ENCODE measurements around the gene ASCC1. TPM values are rescaled to one million over a fixed set of nuclear protein-coding genes. Genes with fewer than 3 reads are reported as not detected.
"Not testable (repeated sequence)": the region's sequence is repeated elsewhere in the genome, so short reads cannot be mapped to it uniquely, and the experiment has no call there.

The ASCC1 gene
- total RNA-seq, 2 experiments from 2014 or later, result 61.6 to 66.2 TPM

- H3K27me3 Mint-ChIP-seq, result no peaks in the 10 kb centered on the region
- ATAC-seq, result no peak
- intact Hi-C loops (cut with micrococcal nuclease), result no loop called here
Measured at GRCh38 chr10:72110673-72111401, 105.2 kb downstream of the ASCC1 start.

DNA sequence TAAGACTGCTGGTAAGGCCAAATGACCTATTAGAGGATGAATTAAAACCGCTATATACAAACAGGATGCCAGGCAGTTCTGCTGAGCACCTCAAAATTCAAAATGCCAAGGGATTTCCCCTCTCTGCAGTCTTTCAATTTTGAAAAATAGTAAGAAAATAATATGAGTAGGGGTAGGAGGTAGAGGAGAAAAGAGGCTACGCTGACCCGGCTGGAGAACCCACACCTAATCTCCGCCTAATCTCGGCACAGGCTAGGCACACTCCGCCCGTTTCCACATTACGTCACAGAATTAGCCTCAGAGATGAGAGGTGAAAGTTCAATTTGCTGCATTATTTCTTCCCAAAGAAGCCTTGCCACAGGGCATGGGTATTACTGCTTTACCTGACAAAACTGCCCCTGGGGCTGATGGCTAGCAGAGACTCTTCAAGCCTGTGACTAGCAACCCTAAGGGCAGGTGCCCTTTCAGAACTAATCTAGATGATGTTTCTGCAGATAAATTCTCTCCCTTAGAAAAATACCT, 106.4 kb downstream of the ASCC1 start:
- no peaks in the 10 kb centered on the region for H3K27me3 Mint-ChIP-seq
- ATAC-seq (peak; percentile 58), DNase-seq (peak; percentile 19)
- intact Hi-C loops (cut with micrococcal nuclease), result no loop called here
- H3K36me3 Mint-ChIP-seq (ENCODE audit: low read depth), result peaks cover 26% of the 10 kb centered on the region
- CTCF ChIA-PET, result interaction anchor here (1.2 to 2.1 kb wide), 3 partner anchors 11 to 115 kb away, joined by 3 to 7 read pairs (median 6); no protein-coding TSS in a partner anchor
- no peaks in the 10 kb centered on the region for H3K9me3 Mint-ChIP-seq
- no peak for TF ChIP-seq CTCF (IDR thresholded peaks at IDR 0.05)
- POLR2A ChIA-PET, result no interaction called here
- H3K4me3 Mint-ChIP-seq, result peak overlapping the region; percentile 27
- H3K27ac Mint-ChIP-seq, result peak overlapping the region; percentile 86
- H3K4me1 Mint-ChIP-seq (ENCODE audit: low read depth), result peaks cover 64% of the 10 kb centered on the region

More at GRCh38 chr10:72110673-72111401, 105.2 kb downstream of the ASCC1 start:
- no peak overlapping the region for H3K27ac Mint-ChIP-seq
- no peak for TF ChIP-seq CTCF (IDR thresholded peaks at IDR 0.05)
- DNase-seq, result no peak
- H3K4me1 Mint-ChIP-seq (ENCODE audit: low read depth), result peaks cover 63% of the 10 kb centered on the region
- no peak overlapping the region for H3K4me3 Mint-ChIP-seq
- POLR2A ChIA-PET, result no interaction called here
- peaks cover 26% of the 10 kb centered on the region for H3K36me3 Mint-ChIP-seq (ENCODE audit: low read depth)
- CTCF ChIA-PET, result no interaction called here
- no peaks in the 10 kb centered on the region for H3K9me3 Mint-ChIP-seq

GRCh38 chr10:72108830-72109635, 107.0 kb downstream of the ASCC1 start:
- Mint-ChIP-seq H3K27ac (peak overlapping the region; percentile 86), H3K4me3 (peak overlapping the region; percentile 69), H3K4me1 (ENCODE audit: low read depth) (peaks cover 70% of the 10 kb centered on the region), H3K36me3 (ENCODE audit: low read depth) (peaks cover 28% of the 10 kb centered on the region), H3K9me3 (no peaks in the 10 kb centered on the region), H3K27me3 (no peaks in the 10 kb centered on the region)
- CTCF ChIA-PET, result interaction anchor here (1.0 to 2.1 kb wide), 14 partner anchors 10 to 166 kb away, joined by 3 to 11 read pairs (median 5); partner anchors contain the start of gene SPOCK2
- intact Hi-C loops (cut with micrococcal nuclease), result no loop called here
- ATAC-seq (peak; percentile 28), DNase-seq (no peak)
- no peak for TF ChIP-seq CTCF (IDR thresholded peaks at IDR 0.05)
- POLR2A ChIA-PET, result interaction anchor here (0.7 to 2.0 kb wide), 5 partner anchors 9 to 107 kb away, joined by 3 to 8 read pairs (median 4); partner anchors contain the start of genes ANAPC16, ASCC1 and SPOCK2

- POLR2A ChIA-PET, result interaction anchor here (0.7 to 2.0 kb wide), 8 partner anchors 8 to 220 kb away, joined by 3 to 8 read pairs (median 4); partner anchors contain the start of genes ANAPC16, ASCC1 and SPOCK2
- H3K36me3 Mint-ChIP-seq (ENCODE audit: low read depth), result peaks cover 35% of the 10 kb centered on the region
- intact Hi-C loops (cut with micrococcal nuclease), result not testable (repeated sequence)
Measured at GRCh38 chr10:72108004-72108370, 108.1 kb downstream of the ASCC1 start.

DNA sequence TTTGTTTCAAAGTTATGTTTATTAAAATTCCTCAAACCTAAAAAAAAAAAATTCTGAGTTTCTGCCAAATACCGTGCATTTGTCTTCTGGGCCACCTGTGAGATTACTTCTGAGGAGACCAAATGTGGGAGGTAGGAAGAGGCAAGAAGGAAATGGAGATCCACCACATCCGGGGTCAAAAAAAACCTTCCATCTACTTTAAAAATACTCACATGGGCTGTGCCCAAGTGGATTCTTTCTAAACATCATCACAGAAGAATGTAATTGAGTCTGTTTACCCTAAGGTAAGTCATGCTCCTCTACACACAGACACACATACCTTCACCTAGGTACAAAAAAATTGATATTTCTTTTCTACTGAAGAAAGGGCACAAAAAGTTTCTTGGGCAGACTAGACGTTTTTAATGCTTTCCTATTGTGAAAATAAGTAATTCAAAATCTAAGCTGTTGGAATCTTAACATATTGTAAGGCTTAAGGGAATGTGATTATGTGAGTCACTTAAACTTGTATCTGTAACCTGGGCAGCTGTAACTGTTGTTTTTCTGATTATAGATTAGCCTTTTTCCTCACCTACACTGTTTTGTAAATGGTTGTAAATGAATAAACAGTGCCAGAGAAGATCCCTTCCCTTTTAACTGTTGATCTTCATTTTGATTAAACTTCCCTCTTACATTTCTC, 108.6 kb downstream of the ASCC1 start:
- ATAC-seq (peak; percentile 56), DNase-seq (peak; percentile 56)
- peak overlapping the region; percentile 86 for H3K27ac Mint-ChIP-seq
- POLR2A ChIA-PET, result interaction anchor here (0.5 to 2.0 kb wide), 7 partner anchors 9 to 220 kb away, joined by 3 to 8 read pairs (median 3); partner anchors contain the start of gene SPOCK2
- peaks cover 70% of the 10 kb centered on the region for H3K4me1 Mint-ChIP-seq (ENCODE audit: low read depth)
- TF ChIP-seq CTCF (IDR thresholded peaks at IDR 0.05), result no peak
- H3K27me3 Mint-ChIP-seq, result no peaks in the 10 kb centered on the region
- H3K9me3 Mint-ChIP-seq, result no peaks in the 10 kb centered on the region
- peak overlapping the region; percentile 69 for H3K4me3 Mint-ChIP-seq
- peaks cover 40% of the 10 kb centered on the region for H3K36me3 Mint-ChIP-seq (ENCODE audit: low read depth)
- intact Hi-C loops (cut with micrococcal nuclease), result no loop called here
- CTCF ChIA-PET, result interaction anchor here (0.9 to 2.7 kb wide), 13 partner anchors 11 to 225 kb away, joined by 3 to 11 read pairs (median 5); partner anchors contain the start of gene SPOCK2

More at GRCh38 chr10:72108004-72108370, 108.1 kb downstream of the ASCC1 start:
- H3K27me3 Mint-ChIP-seq, DNase-seq, H3K9me3 Mint-ChIP-seq: not testable (repeated sequence)
- ATAC-seq, result peak; percentile 25
- Mint-ChIP-seq H3K4me3 (peak overlapping the region; percentile 69), H3K27ac (peak overlapping the region; percentile 86), H3K4me1 (ENCODE audit: low read depth) (peaks cover 70% of the 10 kb centered on the region)
- CTCF ChIA-PET, result interaction anchor here (0.9 to 2.7 kb wide), 14 partner anchors 9 to 224 kb away, joined by 3 to 11 read pairs (median 5); partner anchors contain the start of gene SPOCK2

All from activated CD8-positive, alpha-beta T cell treated with anti-CD3 and anti-CD28 coated beads for 36 hours (primary cell).